Measurements from ENCODE around the gene NPTXR. TPM values are rescaled to one million over a fixed set of nuclear protein-coding genes. Genes with fewer than 3 reads are reported as not detected.

The NPTXR gene
- total and polyA plus RNA-seq, 2 donors (not counting 3 experiments of a cell fraction or from before 2014, with no cell fraction given) = 0.37 to 0.73 TPM

DNA sequence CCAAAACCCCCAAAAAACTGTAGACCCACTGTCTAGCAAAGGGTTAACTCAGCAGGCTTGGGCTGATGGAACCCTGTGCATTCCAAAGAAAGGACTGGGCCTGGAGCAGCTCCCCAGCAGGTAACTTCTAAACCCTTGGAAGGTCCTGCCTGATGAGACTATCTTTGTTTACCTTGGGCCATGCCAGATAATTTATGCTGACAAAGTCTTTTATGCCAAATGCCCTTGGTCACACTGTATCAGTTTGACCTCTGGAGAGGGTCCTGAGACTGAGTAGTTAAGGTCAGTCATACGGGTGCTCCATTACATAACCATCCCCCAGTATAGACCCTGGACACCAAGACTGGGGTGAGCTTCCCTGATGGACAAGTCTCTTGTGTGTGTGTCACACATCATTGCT lies 28.0 kb downstream of the NPTXR start:
- FAIRE-seq (no peak), DNase-seq (ENCODE audit: low read depth, low spot score) (no peak)
- Histone ChIP-seq H3K9ac (replicated peaks; ENCODE audit: extremely low read depth, insufficient read depth, low read length) (no peak overlapping the region), H2AFZ (ENCODE audit: low read depth, low read length) (no peak overlapping the region), H3K4me3 (replicated peaks in 1 of 3; ENCODE audit: insufficient read depth in 1 of 3, low read depth in 1 of 3, low read length in 3 of 3) (no peak overlapping the region), H3K36me3 (ENCODE audit: control insufficient read depth in 2 of 2, extremely low read depth in 1 of 2, insufficient read depth in 2 of 2, low read length in 2 of 2) (no peaks in the 10 kb centered on the region), H3K4me2 (ENCODE audit: insufficient read depth, low read length) (no peak overlapping the region), H3K9me1 (replicated peaks; ENCODE audit: control insufficient read depth, extremely low read depth, insufficient read depth, low read length) (no peaks in the 10 kb centered on the region), H3K9me3 (replicated peaks; ENCODE audit: control insufficient read depth, insufficient read depth, low read length) (no peaks in the 10 kb centered on the region), H3K27ac (ENCODE audit: insufficient read depth, low read depth, low read length) (no peak overlapping the region), H3K4me1 (ENCODE audit: control insufficient read depth, extremely low read depth, insufficient read depth, low read length) (no peaks in the 10 kb centered on the region), H3K27me3 (ENCODE audit: control insufficient read depth in 2 of 2, insufficient read depth in 2 of 2, low read length in 2 of 2) (peaks cover 3 to 7% of the 10 kb centered on the region in 2 experiments), H3K79me2 (ENCODE audit: control insufficient read depth, insufficient read depth, low read length) (no peaks in the 10 kb centered on the region), H4K20me1 (replicated peaks; ENCODE audit: control insufficient read depth, extremely low read depth, insufficient read depth, low read length) (no peaks in the 10 kb centered on the region)
- ChIA-PET POLR2A (no interaction called here), CTCF (no interaction called here)
- dilution Hi-C loops (cut with MboI; ENCODE audit: extremely low pct_ligation_motif_present, low sequenced_read_pairs) = no loop called here
- intact Hi-C loops (cut with micrococcal nuclease) = no loop called here
- TF ChIP-seq, protein P1, sequence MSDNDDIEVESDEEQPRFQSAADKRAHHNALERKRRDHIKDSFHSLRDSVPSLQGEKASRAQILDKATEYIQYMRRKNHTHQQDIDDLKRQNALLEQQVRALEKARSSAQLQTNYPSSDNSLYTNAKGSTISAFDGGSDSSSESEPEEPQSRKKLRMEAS (IDR thresholded peaks at IDR 0.05; ENCODE audit: insufficient read depth, insufficient read length) = no peak
- no peak for TF ChIP-seq POLR2AphosphoS5 (IDR thresholded peaks at IDR 0.05; ENCODE audit: insufficient read depth, low read depth, low read length)
- TF ChIP-seq POLR2A (IDR thresholded peaks at IDR 0.05; ENCODE audit: low read depth, low read length) = no peak
- no peak for TF ChIP-seq MYC (IDR thresholded peaks at IDR 0.05; ENCODE audit: low read depth, low read length)
- no peak for TF ChIP-seq EZH2 (IDR thresholded peaks at IDR 0.05; ENCODE audit: borderline replicate concordance, low read depth, low read length, severe bottlenecking)
- TF ChIP-seq, protein P2, sequence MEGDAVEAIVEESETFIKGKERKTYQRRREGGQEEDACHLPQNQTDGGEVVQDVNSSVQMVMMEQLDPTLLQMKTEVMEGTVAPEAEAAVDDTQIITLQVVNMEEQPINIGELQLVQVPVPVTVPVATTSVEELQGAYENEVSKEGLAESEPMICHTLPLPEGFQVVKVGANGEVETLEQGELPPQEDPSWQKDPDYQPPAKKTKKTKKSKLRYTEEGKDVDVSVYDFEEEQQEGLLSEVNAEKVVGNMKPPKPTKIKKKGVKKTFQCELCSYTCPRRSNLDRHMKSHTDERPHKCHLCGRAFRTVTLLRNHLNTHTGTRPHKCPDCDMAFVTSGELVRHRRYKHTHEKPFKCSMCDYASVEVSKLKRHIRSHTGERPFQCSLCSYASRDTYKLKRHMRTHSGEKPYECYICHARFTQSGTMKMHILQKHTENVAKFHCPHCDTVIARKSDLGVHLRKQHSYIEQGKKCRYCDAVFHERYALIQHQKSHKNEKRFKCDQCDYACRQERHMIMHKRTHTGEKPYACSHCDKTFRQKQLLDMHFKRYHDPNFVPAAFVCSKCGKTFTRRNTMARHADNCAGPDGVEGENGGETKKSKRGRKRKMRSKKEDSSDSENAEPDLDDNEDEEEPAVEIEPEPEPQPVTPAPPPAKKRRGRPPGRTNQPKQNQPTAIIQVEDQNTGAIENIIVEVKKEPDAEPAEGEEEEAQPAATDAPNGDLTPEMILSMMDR (IDR thresholded peaks at IDR 0.05; ENCODE audit: extremely low read depth in 1 of 2, insufficient read depth in 1 of 2, low read depth in 1 of 2, low read length in 2 of 2) = no peak
- TF ChIP-seq FOS (IDR thresholded peaks at IDR 0.05; ENCODE audit: borderline replicate concordance, insufficient read depth, low read length) = no peak
- no peak for TF ChIP-seq JUN (IDR thresholded peaks at IDR 0.05; ENCODE audit: borderline replicate concordance, insufficient read depth, insufficient read length, low read depth)
- TF ChIP-seq GATA2 (IDR thresholded peaks at IDR 0.05; ENCODE audit: insufficient read depth, insufficient read length, low read depth, low read length) = no peak
- BruUV-seq (replicated peaks) = no TSS peak
